B cell (primary cell): ENCODE data around the gene RORC.

Experiments
- EZH2 ChIP-seq: IDR thresholded peaks from 2 replicates; pipeline ENCODE4 v1.6.1; 2012; ENCODE audit warnings: borderline replicate concordance, low read depth, mild to moderate bottlenecking, moderate library complexity, low read length; ENCODE audit not compliant: insufficient read depth, poor library complexity, severe bottlenecking
- TF ChIP-seq, protein P1 (sequence below): fragments of 200-600 bp; IDR thresholded peaks from one replicate; pipeline ENCODE4 v1.8.0; 2022; ENCODE audit warnings: antibody characterized with exemption, mild to moderate bottlenecking

DNA sequence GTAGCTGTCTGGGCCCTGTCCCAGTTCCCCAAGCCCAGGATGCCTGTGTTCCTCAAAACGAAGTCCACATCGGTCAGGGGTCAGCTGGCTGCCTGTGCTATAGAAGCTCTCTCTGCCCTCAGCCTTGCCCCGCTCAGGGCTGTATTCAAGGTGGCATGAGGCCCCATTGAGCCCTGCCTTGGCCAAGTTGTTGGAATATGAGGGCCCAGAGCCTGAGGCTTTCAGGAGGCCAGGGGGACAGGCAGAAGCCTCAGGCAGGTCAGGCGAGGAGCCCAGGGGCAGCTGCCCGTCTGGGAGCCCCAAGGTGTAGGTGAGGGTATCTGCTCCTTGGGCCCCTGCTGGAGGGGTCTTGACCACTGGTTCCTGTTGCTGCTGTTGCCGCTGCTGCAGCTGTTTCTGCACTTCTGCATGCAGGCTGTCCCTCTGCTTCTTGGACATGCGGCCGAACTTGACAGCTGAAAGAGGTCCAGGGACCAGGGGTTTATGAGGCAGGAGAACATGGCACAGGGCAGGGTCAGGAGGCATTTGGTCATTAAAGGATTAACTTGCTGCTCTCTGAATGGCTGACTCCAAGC is 16.5 kb downstream of the RORC start:
- no peak for TF ChIP-seq EZH2
- TF ChIP-seq, protein P1, sequence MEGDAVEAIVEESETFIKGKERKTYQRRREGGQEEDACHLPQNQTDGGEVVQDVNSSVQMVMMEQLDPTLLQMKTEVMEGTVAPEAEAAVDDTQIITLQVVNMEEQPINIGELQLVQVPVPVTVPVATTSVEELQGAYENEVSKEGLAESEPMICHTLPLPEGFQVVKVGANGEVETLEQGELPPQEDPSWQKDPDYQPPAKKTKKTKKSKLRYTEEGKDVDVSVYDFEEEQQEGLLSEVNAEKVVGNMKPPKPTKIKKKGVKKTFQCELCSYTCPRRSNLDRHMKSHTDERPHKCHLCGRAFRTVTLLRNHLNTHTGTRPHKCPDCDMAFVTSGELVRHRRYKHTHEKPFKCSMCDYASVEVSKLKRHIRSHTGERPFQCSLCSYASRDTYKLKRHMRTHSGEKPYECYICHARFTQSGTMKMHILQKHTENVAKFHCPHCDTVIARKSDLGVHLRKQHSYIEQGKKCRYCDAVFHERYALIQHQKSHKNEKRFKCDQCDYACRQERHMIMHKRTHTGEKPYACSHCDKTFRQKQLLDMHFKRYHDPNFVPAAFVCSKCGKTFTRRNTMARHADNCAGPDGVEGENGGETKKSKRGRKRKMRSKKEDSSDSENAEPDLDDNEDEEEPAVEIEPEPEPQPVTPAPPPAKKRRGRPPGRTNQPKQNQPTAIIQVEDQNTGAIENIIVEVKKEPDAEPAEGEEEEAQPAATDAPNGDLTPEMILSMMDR, result no peak
